IPS DF 19.7 (cell line): ENCODE results near the gene GLP1R.

Experiments
- DNase-seq: peaks from one replicate; pipeline ENCODE4 v3.0.0-alpha.2; 2013; ENCODE audit warnings: low read depth, low spot score

The GLP1R gene

GRCh38 chr6:39044181-39044580 is 4.4 kb upstream of the GLP1R start:
- no peak for DNase-seq

GRCh38 chr6:39047434-39048327 is 900 bp upstream of the GLP1R start:
- no peak for DNase-seq

GRCh38 chr6:39049575-39050283 is 1.1 kb downstream of the GLP1R start:
- no peak for DNase-seq

- no peak for DNase-seq
Observed at GRCh38 chr6:39050453-39051112, 2.0 kb downstream of the GLP1R start.

GRCh38 chr6:39051399-39052122 is 3.0 kb downstream of the GLP1R start:
- DNase-seq = no peak

GRCh38 chr6:39053016-39053624 is 4.5 kb downstream of the GLP1R start:
- no peak for DNase-seq

- DNase-seq = no peak
Observed at GRCh38 chr6:39053854-39054576, 5.4 kb downstream of the GLP1R start.

GRCh38 chr6:39054577-39055142 is 6.1 kb downstream of the GLP1R start:
- no peak for DNase-seq

- DNase-seq = no peak
Observed at GRCh38 chr6:39055661-39056060, 7.1 kb downstream of the GLP1R start.

GRCh38 chr6:39056191-39056590 is 7.6 kb downstream of the GLP1R start:
- DNase-seq = no peak

GRCh38 chr6:39056681-39057080 is 8.1 kb downstream of the GLP1R start:
- no peak for DNase-seq

GRCh38 chr6:39057251-39058155 is 8.9 kb downstream of the GLP1R start:
- DNase-seq = no peak

- no peak for DNase-seq
Observed at GRCh38 chr6:39058471-39059147, 10.0 kb downstream of the GLP1R start.

- DNase-seq = no peak
Observed at GRCh38 chr6:39059496-39060310, 11.1 kb downstream of the GLP1R start.

- no peak for DNase-seq
Observed at GRCh38 chr6:39060467-39061160, 12.0 kb downstream of the GLP1R start.

- no peak for DNase-seq
Observed at GRCh38 chr6:39061182-39061581, 12.6 kb downstream of the GLP1R start.

- no peak for DNase-seq
Observed at GRCh38 chr6:39061588-39061987, 13.0 kb downstream of the GLP1R start.
